PC-3 (cell line): ENCODE measurements around the gene SHTN1. TPM values are rescaled to one million over a fixed set of nuclear protein-coding genes. Genes with fewer than 3 reads are reported as not detected.

Experiments used
- ATAC-seq: fragments of 200-7000 bp; cut with Tn5 transposase; 2 replicates; pipeline ENCODE4 v1.9.1; 2020; ENCODE audit warnings: mild to moderate bottlenecking, moderate library complexity
- BruUV-seq: library from RNA; stranded (reverse); fragments of 400-500 nt; replicated peaks from 2 replicates; lab custom pipeline; 2021; lab: Mats Ljungman, UMichigan
- CTCF ChIA-PET: fragments of 300-600 bp; sonication (Branson Sonifier 250); formaldehyde crosslinking; loops from one replicate; lab custom pipeline; 2022; ENCODE audit warnings: antibody characterized with exemption; lab: Charles Lee
- POLR2A ChIA-PET: fragments of 300-600 bp; sonication (Branson Sonifier 250); formaldehyde crosslinking; loops from one replicate; lab custom pipeline; 2022; ENCODE audit warnings: antibody characterized with exemption; ENCODE audit not compliant: unreplicated experiment; lab: Charles Lee
- DNase-seq: peaks from one replicate; pipeline ENCODE4 v3.0.0-alpha.2; 2015
- H2AFZ ChIP-seq: fragments of 300-600 bp; sonication (generic); 2 replicates; pipeline ENCODE4 v1.6.0; 2016; ENCODE audit warnings: antibody characterized with exemption, low read length
- H3F3A ChIP-seq: fragments of 300-600 bp; sonication (generic); one replicate; pipeline ENCODE4 v1.6.0; 2017; ENCODE audit warnings: antibody characterized with exemption, low read length, control low read depth, mild to moderate bottlenecking; ENCODE audit not compliant: unreplicated experiment
- H3K27ac ChIP-seq: fragments of 300-600 bp; sonication (generic); 2 replicates; pipeline ENCODE4 v1.5.1; 2016; ENCODE audit warnings: mild to moderate bottlenecking, low read length
- H3K27me3 ChIP-seq: fragments of 300-600 bp; sonication (generic); 2 replicates; pipeline ENCODE4 v1.6.1; 2016; ENCODE audit warnings: low read length, mixed read lengths
- H3K36me3 ChIP-seq: fragments of 300-600 bp; sonication (generic); 2 replicates; pipeline ENCODE4 v1.6.1; 2016; ENCODE audit warnings: low read depth, mixed run types, low read length, mixed read lengths
- H3K4me1 ChIP-seq: fragments of 300-600 bp; sonication (generic); 2 replicates; pipeline ENCODE4 v1.5.1; 2016; ENCODE audit warnings: low read length; ENCODE audit not compliant: insufficient read depth
- H3K4me2 ChIP-seq: fragments of 300-600 bp; sonication (generic); 2 replicates; pipeline ENCODE4 v1.6.0; 2016; ENCODE audit warnings: low read length
- H3K4me3 ChIP-seq: fragments of 300-600 bp; sonication (generic); 2 replicates; pipeline ENCODE4 v1.5.1; 2016; ENCODE audit warnings: mild to moderate bottlenecking, low read length, mixed read lengths
- H3K79me2 ChIP-seq: fragments of 300-600 bp; sonication (generic); 2 replicates; pipeline ENCODE4 v1.6.1; 2017; ENCODE audit warnings: low read length, mixed read lengths
- H3K9ac ChIP-seq: fragments of 300-600 bp; sonication (generic); 2 replicates; pipeline ENCODE4 v1.6.0; 2016; ENCODE audit warnings: mild to moderate bottlenecking, low read length
- H3K9me2 ChIP-seq: fragments of 300-600 bp; sonication (generic); replicated peaks from 2 replicates; pipeline ENCODE4 v1.6.1; 2016; ENCODE audit warnings: mixed run types, low read length, mixed read lengths
- H3K9me3 ChIP-seq: fragments of 300-600 bp; sonication (generic); 2 replicates; pipeline ENCODE4 v1.6.1; 2016; ENCODE audit warnings: low read length, mixed read lengths
- H4K20me1 ChIP-seq: fragments of 300-600 bp; sonication (generic); 2 replicates; pipeline ENCODE4 v1.6.1; 2016; ENCODE audit warnings: low read length, mixed read lengths
- EZH2 ChIP-seq: fragments of 300-600 bp; sonication (generic); IDR thresholded peaks from one replicate; pipeline ENCODE4 v1.6.1; 2017; ENCODE audit warnings: antibody characterized with exemption, mild to moderate bottlenecking, low read length; ENCODE audit not compliant: unreplicated experiment
- EZH2phosphoT487 ChIP-seq: fragments of 300-600 bp; sonication (generic); IDR thresholded peaks from 2 replicates; pipeline ENCODE4 v1.6.1; 2018; ENCODE audit warnings: mild to moderate bottlenecking, antibody characterized with exemption, low read length, borderline replicate concordance
- intact Hi-C: fragments of 100-400 bp; cut with micrococcal nuclease; formaldehyde crosslinking; loops from 2 replicates; pipeline ENCODE4 v1.9.0; 2023
- total RNA-seq: library from RNA; depleted of rRNA; stranded (reverse); fragments of >200 nt; gene quantifications from 2 replicates; pipeline ENCODE4 v1.2.3, GENCODE V29; 2014
- TF ChIP-seq, protein P1 (sequence below): fragments of 300-600 bp; sonication (generic); conservative IDR thresholded peaks from 2 replicates; pipeline ENCODE4 v1.5.1; 2017; ENCODE audit warnings: antibody characterized with exemption, low read depth, mild to moderate bottlenecking, low read length

Gene SHTN1
- total RNA-seq, 1 experiment from 2014 or later, result 13.0 TPM

DNA sequence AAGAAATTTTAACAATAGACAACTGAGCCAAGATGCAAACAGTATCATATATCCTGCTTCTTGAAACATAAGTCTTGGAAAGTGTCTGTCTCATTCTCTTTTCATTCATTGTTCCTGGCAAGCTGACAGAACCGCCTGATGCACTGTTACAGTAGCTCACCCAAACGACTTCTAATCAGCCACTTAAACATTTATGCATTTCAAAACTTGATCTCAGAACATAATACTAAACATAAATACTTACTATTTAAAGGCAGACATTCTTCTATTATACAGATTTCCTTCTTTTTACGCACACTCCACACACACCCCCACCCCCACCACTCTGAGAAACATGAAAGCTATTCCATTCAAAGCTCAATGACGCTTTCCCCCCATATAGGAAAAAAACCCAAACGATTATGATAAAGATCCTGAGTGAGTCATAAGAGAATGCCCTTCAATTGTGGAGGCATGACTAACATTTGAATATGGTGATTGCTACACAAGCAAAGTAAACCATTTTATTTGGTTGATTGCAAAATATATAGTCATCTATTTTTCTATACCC lies 30.5 kb downstream of the SHTN1 start:
- CTCF ChIA-PET, result no interaction called here
- Histone ChIP-seq H3K27me3 (no peaks in the 10 kb centered on the region), H3K4me3 (peak overlapping the region; percentile 56; the same call in 1 of the 2 replicates), H3K36me3 (peaks cover 19% of the 10 kb centered on the region), H3K79me2 (peaks cover 27% of the 10 kb centered on the region), H3K27ac (peak overlapping the region; percentile 88), H2AFZ (no peak overlapping the region), H3K9me3 (no peaks in the 10 kb centered on the region), H3K9me2 (no peaks in the 10 kb centered on the region), H4K20me1 (no peaks in the 10 kb centered on the region), H3K4me1 (peaks cover 34% of the 10 kb centered on the region), H3F3A (peaks cover 4% of the 10 kb centered on the region), H3K9ac (peak overlapping the region; percentile 28), H3K4me2 (peak overlapping the region; percentile 80)
- POLR2A ChIA-PET, result interaction anchor here (0.5 to 0.6 kb wide), 3 partner anchors 30 to 174 kb away, joined by 4 to 5 read pairs (median 4); no protein-coding TSS in a partner anchor
- intact Hi-C loops, result loop anchor here (2.0 kb wide), 1 partner anchor 30 kb away; the partner anchor contains the start of gene SHTN1
- DNase-seq (peak; percentile 88), ATAC-seq (peak; percentile 79)
- TF ChIP-seq EZH2phosphoT487 (no peak), EZH2 (no peak)
- TF ChIP-seq, protein P1, sequence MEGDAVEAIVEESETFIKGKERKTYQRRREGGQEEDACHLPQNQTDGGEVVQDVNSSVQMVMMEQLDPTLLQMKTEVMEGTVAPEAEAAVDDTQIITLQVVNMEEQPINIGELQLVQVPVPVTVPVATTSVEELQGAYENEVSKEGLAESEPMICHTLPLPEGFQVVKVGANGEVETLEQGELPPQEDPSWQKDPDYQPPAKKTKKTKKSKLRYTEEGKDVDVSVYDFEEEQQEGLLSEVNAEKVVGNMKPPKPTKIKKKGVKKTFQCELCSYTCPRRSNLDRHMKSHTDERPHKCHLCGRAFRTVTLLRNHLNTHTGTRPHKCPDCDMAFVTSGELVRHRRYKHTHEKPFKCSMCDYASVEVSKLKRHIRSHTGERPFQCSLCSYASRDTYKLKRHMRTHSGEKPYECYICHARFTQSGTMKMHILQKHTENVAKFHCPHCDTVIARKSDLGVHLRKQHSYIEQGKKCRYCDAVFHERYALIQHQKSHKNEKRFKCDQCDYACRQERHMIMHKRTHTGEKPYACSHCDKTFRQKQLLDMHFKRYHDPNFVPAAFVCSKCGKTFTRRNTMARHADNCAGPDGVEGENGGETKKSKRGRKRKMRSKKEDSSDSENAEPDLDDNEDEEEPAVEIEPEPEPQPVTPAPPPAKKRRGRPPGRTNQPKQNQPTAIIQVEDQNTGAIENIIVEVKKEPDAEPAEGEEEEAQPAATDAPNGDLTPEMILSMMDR, result no peak
- BruUV-seq, result no TSS peak

DNA sequence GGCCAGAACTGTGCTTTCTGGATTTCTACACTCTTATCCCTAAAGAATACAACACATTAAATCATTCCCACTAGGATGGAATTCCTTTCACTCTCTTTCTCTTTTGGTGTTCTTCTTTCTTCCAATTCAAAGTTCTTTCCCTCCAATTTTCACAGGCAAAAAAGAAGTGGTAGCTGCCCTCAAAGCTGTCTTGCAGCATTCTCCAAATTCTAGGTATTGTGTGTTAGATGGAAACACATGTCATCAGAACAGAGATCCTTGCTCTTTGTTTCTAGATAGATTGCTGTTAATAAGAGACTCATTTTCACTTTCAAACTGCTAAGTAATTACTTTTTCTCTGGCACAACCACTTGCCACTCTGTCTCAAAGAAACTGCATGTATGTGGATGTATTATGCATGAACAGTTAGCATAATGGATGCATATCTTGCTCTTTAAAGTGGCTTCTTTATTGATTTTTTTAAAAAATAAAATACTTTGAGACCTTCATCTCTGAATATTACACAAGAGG lies 31.0 kb downstream of the SHTN1 start:
- intact Hi-C loops, result loop anchor here (2.0 kb wide), 1 partner anchor 31 kb away; the partner anchor contains the start of gene SHTN1
- ChIA-PET POLR2A (interaction anchor here (0.5 to 0.6 kb wide), 2 partner anchors 30 to 160 kb away, joined by 4 read pairs; no protein-coding TSS in a partner anchor), CTCF (no interaction called here)
- Histone ChIP-seq H4K20me1 (no peaks in the 10 kb centered on the region), H3K36me3 (peaks cover 19% of the 10 kb centered on the region), H3K27me3 (no peaks in the 10 kb centered on the region), H3K79me2 (peaks cover 25% of the 10 kb centered on the region), H3F3A (peaks cover 4% of the 10 kb centered on the region), H2AFZ (no peak overlapping the region), H3K4me1 (peaks cover 34% of the 10 kb centered on the region), H3K4me2 (peak overlapping the region; percentile 80), H3K9ac (peak overlapping the region; percentile 28), H3K9me3 (no peaks in the 10 kb centered on the region), H3K27ac (peak overlapping the region; percentile 88), H3K4me3 (peak overlapping the region; percentile 56), H3K9me2 (no peaks in the 10 kb centered on the region)
- DNase-seq (no peak), ATAC-seq (no peak)
- TF ChIP-seq EZH2phosphoT487, result no peak
- TF ChIP-seq, protein P1, result no peak
- TF ChIP-seq EZH2, result no peak
- no TSS peak for BruUV-seq

DNA sequence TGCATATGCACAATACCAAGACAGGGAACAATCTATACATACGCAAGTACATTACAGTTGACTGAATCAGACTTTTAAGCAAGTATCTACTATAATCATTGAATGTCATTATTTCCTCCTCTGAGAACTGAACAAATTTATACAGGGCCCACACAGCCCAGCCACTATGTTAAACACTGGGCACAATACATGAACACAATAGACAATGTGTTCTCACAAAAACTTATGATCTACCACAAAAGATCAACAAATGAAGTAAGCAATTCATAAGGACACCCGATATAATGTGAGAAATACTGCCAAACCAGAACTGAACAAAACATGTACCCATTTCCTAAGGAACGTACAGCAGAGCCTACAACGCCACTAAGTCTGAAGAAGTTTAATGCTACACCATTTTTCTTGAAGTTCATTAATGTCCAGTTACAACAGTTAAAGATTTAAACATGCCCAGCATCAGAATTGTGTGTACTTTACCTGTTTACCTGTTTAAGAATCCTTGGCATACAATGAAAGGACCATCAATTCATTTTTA lies 31.5 kb downstream of the SHTN1 start:
- ChIA-PET CTCF (no interaction called here), POLR2A (no interaction called here)
- peaks cover 34% of the 10 kb centered on the region for H3K4me1 ChIP-seq
- H3K4me2 ChIP-seq, result peak overlapping the region; percentile 80
- ATAC-seq (no peak), DNase-seq (no peak)
- intact Hi-C loops, result no loop called here
- H3F3A ChIP-seq, result peaks cover 4% of the 10 kb centered on the region
- no peaks in the 10 kb centered on the region for H3K27me3 ChIP-seq
- no peaks in the 10 kb centered on the region for H3K9me2 ChIP-seq
- peak overlapping the region; percentile 56 for H3K4me3 ChIP-seq
- TF ChIP-seq EZH2phosphoT487, result no peak
- TF ChIP-seq EZH2, result no peak
- TF ChIP-seq, protein P1, result no peak
- H4K20me1 ChIP-seq, result no peaks in the 10 kb centered on the region
- H3K36me3 ChIP-seq, result peaks cover 17% of the 10 kb centered on the region; the same call in 1 of the 2 replicates
- BruUV-seq, result no TSS peak
- H3K27ac ChIP-seq, result peak overlapping the region; percentile 88
- peaks cover 25% of the 10 kb centered on the region for H3K79me2 ChIP-seq
- H3K9ac ChIP-seq, result peak overlapping the region; percentile 28
- H2AFZ ChIP-seq, result no peak overlapping the region
- no peaks in the 10 kb centered on the region for H3K9me3 ChIP-seq
